CD4-positive, alpha-beta T cell (primary cell): ENCODE data around the gene CPXM1. TPM values are rescaled to one million over a fixed set of nuclear protein-coding genes. Genes with fewer than 3 reads are reported as not detected.

ENCODE experiments used
- ATAC-seq: fragments of 200-7000 bp; cut with Tn5 transposase; one replicate; pipeline ENCODE4 v1.10.0; 2022; ENCODE audit warnings: mild to moderate bottlenecking; ENCODE audit not compliant: poor library complexity
- CTCF ChIA-PET: fragments of 350-600 bp; sonication (Branson Sonifier 250); formaldehyde crosslinking; loops from one replicate; lab custom pipeline; 2021; ENCODE audit warnings: antibody characterized with exemption, inconsistent platforms; lab: Charles Lee
- POLR2A ChIA-PET: fragments of 350-600 bp; sonication (Branson Sonifier 250); formaldehyde crosslinking; loops from one replicate; lab custom pipeline; 2021; ENCODE audit warnings: antibody characterized with exemption, inconsistent platforms; lab: Charles Lee
- DNase-seq, 14 experiments: peaks; one replicate each; pipeline ENCODE4 v3.0.0-alpha.2; 2013 to 2020; ENCODE audit warnings: mixed read lengths in 2 of 14
- H3K27ac ChIP-seq, 2 donors: one replicate each; pipeline versions ENCODE4 v1.5.1 to v1.7.0; 2013; ENCODE audit warnings: low read length in 2 of 2, low read depth in 1 of 2, mild to moderate bottlenecking in 1 of 2
- H3K27me3 ChIP-seq, 2 experiments: 1 replicate in 1 of 2; 2 replicates in 1 of 2; pipeline versions ENCODE4 v1.6.1 to v1.7.0; 2013; ENCODE audit warnings: low read length in 2 of 2, control low read depth in 1 of 2, mild to moderate bottlenecking in 1 of 2, moderate library complexity in 1 of 2; ENCODE audit not compliant: insufficient read depth in 2 of 2, control insufficient read depth in 1 of 2
- H3K36me3 ChIP-seq: one replicate; pipeline ENCODE4 v1.6.1; 2013; ENCODE audit warnings: low read length, control low read depth; ENCODE audit not compliant: insufficient read depth
- H3K4me1 ChIP-seq: one replicate; pipeline ENCODE4 v1.6.1; 2013; ENCODE audit warnings: low read length, control low read depth; ENCODE audit not compliant: insufficient read depth
- H3K4me3 ChIP-seq: one replicate; pipeline ENCODE4 v1.5.1; 2013; ENCODE audit warnings: mild to moderate bottlenecking, low read length, moderate library complexity
- H3K9me3 ChIP-seq, 2 experiments: 1 replicate in 1 of 2; 2 replicates in 1 of 2; pipeline versions ENCODE4 v1.6.1 to v1.7.0; 2013; ENCODE audit warnings: low read length in 2 of 2, mild to moderate bottlenecking in 2 of 2, control low read depth in 1 of 2, moderate library complexity in 1 of 2; ENCODE audit not compliant: control insufficient read depth in 1 of 2, insufficient read depth in 1 of 2
- H3K27ac Mint-ChIP-seq: one replicate; pipeline ENCODE4 v1.8.0; 2020; ENCODE audit warnings: mixed read lengths
- H3K27me3 Mint-ChIP-seq: one replicate; pipeline ENCODE4 v1.8.0; 2021; ENCODE audit warnings: mixed read lengths
- H3K36me3 Mint-ChIP-seq: one replicate; pipeline ENCODE4 v1.8.0; 2021; ENCODE audit warnings: low read depth, mixed read lengths
- H3K4me1 Mint-ChIP-seq: one replicate; pipeline ENCODE4 v1.8.0; 2021; ENCODE audit warnings: low read depth, mixed read lengths
- H3K4me3 Mint-ChIP-seq: one replicate; pipeline ENCODE4 v1.8.0; 2020; ENCODE audit warnings: mild to moderate bottlenecking, mixed read lengths
- H3K9me3 Mint-ChIP-seq: one replicate; pipeline ENCODE4 v1.8.0; 2020; ENCODE audit warnings: mixed read lengths
- CTCF ChIP-seq: fragments of 200-600 bp; IDR thresholded peaks from one replicate; pipeline ENCODE4 v1.8.0; 2022; ENCODE audit warnings: antibody characterized with exemption, mild to moderate bottlenecking
- intact Hi-C, 2 experiments: fragments of 100-400 bp; cut with DNase I in 1 of 2; cut with micrococcal nuclease in 1 of 2; formaldehyde crosslinking; loops; one replicate each; pipeline versions ENCODE4 v1.15.1 to v1.9.0; 2023 to 2025; cut with DNase I, micrococcal nuclease
- total RNA-seq, 174 experiments: library from RNA in 2 of 174; stranded (reverse) in 2 of 174; gene quantifications; one replicate each; pipeline ENCODE4 v1.2.3 and lab custom pipeline; 2021 to 2026

CPXM1 gene
- total RNA-seq, 2 experiments from 2014 or later, result not detected

DNA sequence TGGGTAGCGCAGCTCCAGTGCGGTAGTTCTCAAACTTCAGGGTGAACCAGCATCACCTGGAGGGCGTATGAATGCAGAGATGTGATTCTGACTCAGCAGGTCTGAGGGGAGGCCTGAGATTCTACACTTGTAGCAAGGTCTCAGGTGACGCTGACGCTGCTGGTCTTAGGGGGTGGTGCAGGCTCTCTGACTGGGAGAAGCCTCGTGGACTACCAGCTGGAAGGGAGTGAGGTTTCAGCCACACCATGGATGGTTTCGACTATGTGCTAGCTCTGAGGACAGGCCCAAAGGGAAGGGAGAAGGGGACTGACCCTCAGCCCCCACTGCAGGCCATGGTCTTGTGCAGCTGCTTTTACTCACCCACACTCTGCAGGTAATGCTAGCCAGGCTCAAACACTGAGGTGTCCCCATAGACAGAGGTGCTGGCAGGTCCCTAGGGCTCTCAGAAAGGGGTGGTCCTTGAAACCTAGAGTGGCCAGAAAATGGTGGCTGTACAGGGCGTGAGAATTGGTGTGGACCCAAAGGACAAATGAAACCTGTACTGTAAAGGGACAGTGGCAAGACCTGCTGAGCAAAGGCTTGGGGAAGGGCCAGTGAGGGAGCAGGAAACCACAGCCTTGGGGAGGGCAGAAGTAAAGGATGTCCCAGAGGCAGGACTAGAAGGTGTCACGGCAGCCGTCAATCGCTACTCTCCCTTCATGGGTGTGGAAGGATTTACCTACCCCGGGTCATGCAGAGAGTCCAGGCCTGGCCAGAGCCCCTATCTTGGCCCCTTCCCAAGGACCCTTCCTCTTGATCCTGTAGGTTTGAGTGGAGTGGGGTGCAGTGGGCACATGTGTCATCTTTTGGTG, 55.1 kb downstream of the CPXM1 start:
- no peak overlapping the region for H3K27ac ChIP-seq
- no peaks in the 10 kb centered on the region for H3K27me3 ChIP-seq
- no peaks in the 10 kb centered on the region for H3K36me3 ChIP-seq
- no peak for TF ChIP-seq CTCF
- H3K9me3 ChIP-seq, result no peaks in the 10 kb centered on the region
- intact Hi-C loops, result loop anchor here (5.0 to 10.0 kb wide), 2 partner anchors 92 to 220 kb away; no protein-coding TSS in a partner anchor
- no peaks in the 10 kb centered on the region for H3K27me3 Mint-ChIP-seq
- H3K4me1 ChIP-seq, result peaks cover 35% of the 10 kb centered on the region
- no peak for DNase-seq
- no peak overlapping the region for H3K4me3 ChIP-seq
- ChIA-PET POLR2A (interaction anchor here (5.3 kb wide), 1 partner anchor 16 kb away, joined by 178 read pairs; no protein-coding TSS in a partner anchor), CTCF (interaction anchor here (0.7 to 2.8 kb wide), 3 partner anchors 27 to 71 kb away, joined by 3 to 18 read pairs (median 3); no protein-coding TSS in a partner anchor)
- H3K4me3 Mint-ChIP-seq, result no peak overlapping the region
- no peak overlapping the region for H3K27ac Mint-ChIP-seq
- no peaks in the 10 kb centered on the region for H3K9me3 Mint-ChIP-seq
- no peak for ATAC-seq
- peaks cover 34% of the 10 kb centered on the region for H3K4me1 Mint-ChIP-seq
- H3K36me3 Mint-ChIP-seq, result no peaks in the 10 kb centered on the region

Other genes with a start within 250 kb of the CPXM1 start
- 100 to 1,000 TPM; 261 to 262 TPM for gene NOP56, start 148.0 kb downstream of the CPXM1 start, total RNA-seq
- 100 to 1,000 TPM; 171 to 181 TPM for gene IDH3B, start 136.4 kb downstream of the CPXM1 start, total RNA-seq
- gene EBF4, start 107.8 kb downstream of the CPXM1 start, total RNA-seq, result 1 to 10 TPM; 4.2 to 5.1 TPM
- not detected for gene C20orf141, start 14.4 kb upstream of the CPXM1 start, total RNA-seq
- not detected for gene TMEM239, start 15.7 kb upstream of the CPXM1 start, total RNA-seq
- 10 to 100 TPM; 69.2 to 69.7 TPM for gene PCED1A, start 40.0 kb upstream of the CPXM1 start, total RNA-seq
- 10 to 100 TPM; 38.2 to 40.6 TPM for gene VPS16, start 40.1 kb upstream of the CPXM1 start, total RNA-seq
- gene PTPRA, start 72.9 kb upstream of the CPXM1 start, total RNA-seq, result 10 to 100 TPM; 65.4 to 69.5 TPM
- not detected for gene GNRH2, start 243.0 kb upstream of the CPXM1 start, total RNA-seq
- gene MRPS26, start 245.4 kb upstream of the CPXM1 start, total RNA-seq, result 10 to 100 TPM; 19.3 to 22.7 TPM